Measurements from ENCODE around the gene PTPRM. TPM values are rescaled to one million over a fixed set of nuclear protein-coding genes. Genes with fewer than 3 reads are reported as not detected.

The PTPRM gene
- total RNA-seq, 1 experiment from 2014 or later, result 11.1 TPM

- ChIA-PET CTCF (no interaction called here), POLR2A (no interaction called here)
- no peak for ATAC-seq
- no peak overlapping the region for H3K27ac Mint-ChIP-seq
- H3K4me3 Mint-ChIP-seq, result no peak overlapping the region
- H3K9me3 Mint-ChIP-seq, result no peaks in the 10 kb centered on the region
- no peak for DNase-seq (ENCODE audit: low spot score)
- H3K27me3 Mint-ChIP-seq (ENCODE audit: low read depth), result no peaks in the 10 kb centered on the region
- peaks cover 8% of the 10 kb centered on the region for H3K4me1 Mint-ChIP-seq
- TF ChIP-seq ZNF671 (CRISPR knock-in tag; IDR thresholded peaks at IDR 0.05) (no peak), ATF1 (CRISPR knock-in tag; IDR thresholded peaks at IDR 0.05) (no peak), MYBL2 (CRISPR knock-in tag; IDR thresholded peaks at IDR 0.05) (no peak), ELF4 (CRISPR knock-in tag; IDR thresholded peaks at IDR 0.05; ENCODE audit: low read depth) (no peak), ZNF512 (CRISPR knock-in tag; IDR thresholded peaks at IDR 0.05; ENCODE audit: borderline replicate concordance) (no peak), FOXK1 (CRISPR knock-in tag; IDR thresholded peaks at IDR 0.05) (no peak), ZMAT4 (CRISPR knock-in tag; IDR thresholded peaks at IDR 0.05) (no peak), ZNF263 (CRISPR knock-in tag; IDR thresholded peaks at IDR 0.05; ENCODE audit: low read depth) (no peak), ZNF416 (CRISPR knock-in tag; IDR thresholded peaks at IDR 0.05) (no peak), ZNF317 (CRISPR knock-in tag; IDR thresholded peaks at IDR 0.05; ENCODE audit: borderline replicate concordance, low read depth) (no peak), CREM (CRISPR knock-in tag; IDR thresholded peaks at IDR 0.05) (no peak), ZNF396 (CRISPR knock-in tag; IDR thresholded peaks at IDR 0.05; ENCODE audit: borderline replicate concordance) (no peak), ATF6 (CRISPR knock-in tag; IDR thresholded peaks at IDR 0.05) (no peak)
- TF ChIP-seq, protein P1, sequence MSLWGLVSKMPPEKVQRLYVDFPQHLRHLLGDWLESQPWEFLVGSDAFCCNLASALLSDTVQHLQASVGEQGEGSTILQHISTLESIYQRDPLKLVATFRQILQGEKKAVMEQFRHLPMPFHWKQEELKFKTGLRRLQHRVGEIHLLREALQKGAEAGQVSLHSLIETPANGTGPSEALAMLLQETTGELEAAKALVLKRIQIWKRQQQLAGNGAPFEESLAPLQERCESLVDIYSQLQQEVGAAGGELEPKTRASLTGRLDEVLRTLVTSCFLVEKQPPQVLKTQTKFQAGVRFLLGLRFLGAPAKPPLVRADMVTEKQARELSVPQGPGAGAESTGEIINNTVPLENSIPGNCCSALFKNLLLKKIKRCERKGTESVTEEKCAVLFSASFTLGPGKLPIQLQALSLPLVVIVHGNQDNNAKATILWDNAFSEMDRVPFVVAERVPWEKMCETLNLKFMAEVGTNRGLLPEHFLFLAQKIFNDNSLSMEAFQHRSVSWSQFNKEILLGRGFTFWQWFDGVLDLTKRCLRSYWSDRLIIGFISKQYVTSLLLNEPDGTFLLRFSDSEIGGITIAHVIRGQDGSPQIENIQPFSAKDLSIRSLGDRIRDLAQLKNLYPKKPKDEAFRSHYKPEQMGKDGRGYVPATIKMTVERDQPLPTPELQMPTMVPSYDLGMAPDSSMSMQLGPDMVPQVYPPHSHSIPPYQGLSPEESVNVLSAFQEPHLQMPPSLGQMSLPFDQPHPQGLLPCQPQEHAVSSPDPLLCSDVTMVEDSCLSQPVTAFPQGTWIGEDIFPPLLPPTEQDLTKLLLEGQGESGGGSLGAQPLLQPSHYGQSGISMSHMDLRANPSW (CRISPR knock-in tag; conservative IDR thresholded peaks at IDR 0.05; ENCODE audit: low read depth), result no peak
- TF ChIP-seq, protein P2, sequence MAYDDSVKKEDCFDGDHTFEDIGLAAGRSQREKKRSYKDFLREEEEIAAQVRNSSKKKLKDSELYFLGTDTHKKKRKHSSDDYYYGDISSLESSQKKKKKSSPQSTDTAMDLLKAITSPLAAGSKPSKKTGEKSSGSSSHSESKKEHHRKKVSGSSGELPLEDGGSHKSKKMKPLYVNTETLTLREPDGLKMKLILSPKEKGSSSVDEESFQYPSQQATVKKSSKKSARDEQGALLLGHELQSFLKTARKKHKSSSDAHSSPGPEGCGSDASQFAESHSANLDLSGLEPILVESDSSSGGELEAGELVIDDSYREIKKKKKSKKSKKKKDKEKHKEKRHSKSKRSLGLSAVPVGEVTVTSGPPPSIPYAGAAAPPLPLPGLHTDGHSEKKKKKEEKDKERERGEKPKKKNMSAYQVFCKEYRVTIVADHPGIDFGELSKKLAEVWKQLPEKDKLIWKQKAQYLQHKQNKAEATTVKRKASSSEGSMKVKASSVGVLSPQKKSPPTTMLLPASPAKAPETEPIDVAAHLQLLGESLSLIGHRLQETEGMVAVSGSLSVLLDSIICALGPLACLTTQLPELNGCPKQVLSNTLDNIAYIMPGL (CRISPR knock-in tag; IDR thresholded peaks at IDR 0.05), result no peak
- TF ChIP-seq, protein P3, sequence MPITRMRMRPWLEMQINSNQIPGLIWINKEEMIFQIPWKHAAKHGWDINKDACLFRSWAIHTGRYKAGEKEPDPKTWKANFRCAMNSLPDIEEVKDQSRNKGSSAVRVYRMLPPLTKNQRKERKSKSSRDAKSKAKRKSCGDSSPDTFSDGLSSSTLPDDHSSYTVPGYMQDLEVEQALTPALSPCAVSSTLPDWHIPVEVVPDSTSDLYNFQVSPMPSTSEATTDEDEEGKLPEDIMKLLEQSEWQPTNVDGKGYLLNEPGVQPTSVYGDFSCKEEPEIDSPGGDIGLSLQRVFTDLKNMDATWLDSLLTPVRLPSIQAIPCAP (CRISPR knock-in tag; IDR thresholded peaks at IDR 0.05), result no peak
- TF ChIP-seq, protein P4, sequence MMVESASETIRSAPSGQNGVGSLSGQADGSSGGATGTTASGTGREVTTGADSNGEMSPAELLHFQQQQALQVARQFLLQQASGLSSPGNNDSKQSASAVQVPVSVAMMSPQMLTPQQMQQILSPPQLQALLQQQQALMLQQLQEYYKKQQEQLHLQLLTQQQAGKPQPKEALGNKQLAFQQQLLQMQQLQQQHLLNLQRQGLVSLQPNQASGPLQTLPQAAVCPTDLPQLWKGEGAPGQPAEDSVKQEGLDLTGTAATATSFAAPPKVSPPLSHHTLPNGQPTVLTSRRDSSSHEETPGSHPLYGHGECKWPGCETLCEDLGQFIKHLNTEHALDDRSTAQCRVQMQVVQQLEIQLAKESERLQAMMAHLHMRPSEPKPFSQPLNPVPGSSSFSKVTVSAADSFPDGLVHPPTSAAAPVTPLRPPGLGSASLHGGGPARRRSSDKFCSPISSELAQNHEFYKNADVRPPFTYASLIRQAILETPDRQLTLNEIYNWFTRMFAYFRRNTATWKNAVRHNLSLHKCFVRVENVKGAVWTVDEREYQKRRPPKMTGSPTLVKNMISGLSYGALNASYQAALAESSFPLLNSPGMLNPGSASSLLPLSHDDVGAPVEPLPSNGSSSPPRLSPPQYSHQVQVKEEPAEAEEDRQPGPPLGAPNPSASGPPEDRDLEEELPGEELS (CRISPR knock-in tag; IDR thresholded peaks at IDR 0.05), result no peak
- TF ChIP-seq, protein P5, sequence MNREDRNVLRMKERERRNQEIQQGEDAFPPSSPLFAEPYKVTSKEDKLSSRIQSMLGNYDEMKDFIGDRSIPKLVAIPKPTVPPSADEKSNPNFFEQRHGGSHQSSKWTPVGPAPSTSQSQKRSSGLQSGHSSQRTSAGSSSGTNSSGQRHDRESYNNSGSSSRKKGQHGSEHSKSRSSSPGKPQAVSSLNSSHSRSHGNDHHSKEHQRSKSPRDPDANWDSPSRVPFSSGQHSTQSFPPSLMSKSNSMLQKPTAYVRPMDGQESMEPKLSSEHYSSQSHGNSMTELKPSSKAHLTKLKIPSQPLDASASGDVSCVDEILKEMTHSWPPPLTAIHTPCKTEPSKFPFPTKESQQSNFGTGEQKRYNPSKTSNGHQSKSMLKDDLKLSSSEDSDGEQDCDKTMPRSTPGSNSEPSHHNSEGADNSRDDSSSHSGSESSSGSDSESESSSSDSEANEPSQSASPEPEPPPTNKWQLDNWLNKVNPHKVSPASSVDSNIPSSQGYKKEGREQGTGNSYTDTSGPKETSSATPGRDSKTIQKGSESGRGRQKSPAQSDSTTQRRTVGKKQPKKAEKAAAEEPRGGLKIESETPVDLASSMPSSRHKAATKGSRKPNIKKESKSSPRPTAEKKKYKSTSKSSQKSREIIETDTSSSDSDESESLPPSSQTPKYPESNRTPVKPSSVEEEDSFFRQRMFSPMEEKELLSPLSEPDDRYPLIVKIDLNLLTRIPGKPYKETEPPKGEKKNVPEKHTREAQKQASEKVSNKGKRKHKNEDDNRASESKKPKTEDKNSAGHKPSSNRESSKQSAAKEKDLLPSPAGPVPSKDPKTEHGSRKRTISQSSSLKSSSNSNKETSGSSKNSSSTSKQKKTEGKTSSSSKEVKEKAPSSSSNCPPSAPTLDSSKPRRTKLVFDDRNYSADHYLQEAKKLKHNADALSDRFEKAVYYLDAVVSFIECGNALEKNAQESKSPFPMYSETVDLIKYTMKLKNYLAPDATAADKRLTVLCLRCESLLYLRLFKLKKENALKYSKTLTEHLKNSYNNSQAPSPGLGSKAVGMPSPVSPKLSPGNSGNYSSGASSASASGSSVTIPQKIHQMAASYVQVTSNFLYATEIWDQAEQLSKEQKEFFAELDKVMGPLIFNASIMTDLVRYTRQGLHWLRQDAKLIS (CRISPR knock-in tag; IDR thresholded peaks at IDR 0.05; ENCODE audit: borderline replicate concordance), result no peak
- TF ChIP-seq, protein P6, sequence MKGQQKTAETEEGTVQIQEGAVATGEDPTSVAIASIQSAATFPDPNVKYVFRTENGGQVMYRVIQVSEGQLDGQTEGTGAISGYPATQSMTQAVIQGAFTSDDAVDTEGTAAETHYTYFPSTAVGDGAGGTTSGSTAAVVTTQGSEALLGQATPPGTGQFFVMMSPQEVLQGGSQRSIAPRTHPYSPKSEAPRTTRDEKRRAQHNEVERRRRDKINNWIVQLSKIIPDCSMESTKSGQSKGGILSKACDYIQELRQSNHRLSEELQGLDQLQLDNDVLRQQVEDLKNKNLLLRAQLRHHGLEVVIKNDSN (CRISPR knock-in tag; IDR thresholded peaks at IDR 0.05), result no peak
- no peaks in the 10 kb centered on the region for H3K36me3 Mint-ChIP-seq
Measured at GRCh38 chr18:8290913-8291312, 723.8 kb downstream of the PTPRM start.
